Measurements from ENCODE around the gene AMBRA1. TPM values are rescaled to one million over a fixed set of nuclear protein-coding genes. Genes with fewer than 3 reads are reported as not detected.

The AMBRA1 gene
- total and polyA plus RNA-seq, 2 donors from 2014 or later = 8.0 to 32.6 TPM

GRCh38 chr11:46364791-46365190 lies 229.0 kb downstream of the AMBRA1 start:
- Histone ChIP-seq H3K36me3 (ENCODE audit: control insufficient read depth in 2 of 3, insufficient read depth in 3 of 3, low read length in 3 of 3) (peaks cover 0 to 2% (median 0%) of the 10 kb centered on the region in 3 donors), H3K27ac (ENCODE audit: low read depth in 2 of 2, low read length in 2 of 2) (peak overlapping the region in 1 of 2 donors; percentile 16), H3K27me3 (ENCODE audit: control insufficient read depth, insufficient read depth, low read length) (no peaks in the 10 kb centered on the region), H3K9ac (ENCODE audit: low read length in 3 of 3) (no peak overlapping the region), H3K9me3 (ENCODE audit: control insufficient read depth in 2 of 3, insufficient read depth in 1 of 3, low read length in 3 of 3) (no peaks in the 10 kb centered on the region), H3K4me3 (ENCODE audit: low read length in 3 of 3) (no peak overlapping the region), H3K4me1 (ENCODE audit: control insufficient read depth in 2 of 3, insufficient read depth in 2 of 3, low read depth in 1 of 3, low read length in 3 of 3) (peaks cover 0 to 37% (median 9%) of the 10 kb centered on the region in 3 donors)
- FAIRE-seq = no peak
- intact Hi-C loops (cut with DNase I) = no loop called here
- DNase-seq = peak in 1 of 5 donors; percentile 75
- no peak for TF ChIP-seq CTCF (IDR thresholded peaks at IDR 0.05; ENCODE audit: borderline replicate concordance, extremely low read depth, insufficient read depth)

DNA sequence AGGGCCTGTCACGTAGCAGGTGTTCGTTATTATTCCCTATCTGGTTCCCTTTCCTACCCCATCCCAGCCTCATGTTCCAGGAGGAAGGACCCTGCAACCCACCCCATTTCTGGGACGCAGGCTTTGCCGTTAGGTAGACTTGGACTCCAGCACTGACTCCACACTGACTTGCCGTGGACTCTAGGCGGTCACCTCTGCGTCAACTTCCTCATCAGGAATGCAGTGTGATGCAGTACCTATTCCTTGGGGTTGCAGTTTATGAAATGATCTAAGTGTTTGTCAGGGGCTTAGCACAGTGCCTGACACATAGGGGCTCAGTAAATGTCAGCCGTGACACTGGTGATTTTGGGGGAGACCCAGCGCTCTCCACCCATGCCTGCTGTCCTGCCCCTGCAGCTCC lies 229.8 kb downstream of the AMBRA1 start:
- DNase-seq (no peak), FAIRE-seq (no peak)
- Histone ChIP-seq H3K36me3 (ENCODE audit: control insufficient read depth in 2 of 3, insufficient read depth in 3 of 3, low read length in 3 of 3) (peaks cover 0 to 2% (median 0%) of the 10 kb centered on the region in 3 donors), H3K9me3 (ENCODE audit: control insufficient read depth in 2 of 3, insufficient read depth in 1 of 3, low read length in 3 of 3) (no peaks in the 10 kb centered on the region), H3K9ac (ENCODE audit: low read length in 3 of 3) (peak overlapping the region in 1 of 3 donors; percentile 51), H3K4me3 (ENCODE audit: low read length in 3 of 3) (no peak overlapping the region), H3K27me3 (ENCODE audit: control insufficient read depth, insufficient read depth, low read length) (no peaks in the 10 kb centered on the region), H3K27ac (ENCODE audit: low read depth in 2 of 2, low read length in 2 of 2) (peak overlapping the region in 1 of 2 donors; percentile 43), H3K4me1 (ENCODE audit: control insufficient read depth in 2 of 3, insufficient read depth in 2 of 3, low read depth in 1 of 3, low read length in 3 of 3) (peaks cover 0 to 37% (median 9%) of the 10 kb centered on the region in 3 donors)
- intact Hi-C loops (cut with DNase I) = no loop called here
- TF ChIP-seq CTCF (IDR thresholded peaks at IDR 0.05; ENCODE audit: borderline replicate concordance, extremely low read depth, insufficient read depth) = no peak

DNA sequence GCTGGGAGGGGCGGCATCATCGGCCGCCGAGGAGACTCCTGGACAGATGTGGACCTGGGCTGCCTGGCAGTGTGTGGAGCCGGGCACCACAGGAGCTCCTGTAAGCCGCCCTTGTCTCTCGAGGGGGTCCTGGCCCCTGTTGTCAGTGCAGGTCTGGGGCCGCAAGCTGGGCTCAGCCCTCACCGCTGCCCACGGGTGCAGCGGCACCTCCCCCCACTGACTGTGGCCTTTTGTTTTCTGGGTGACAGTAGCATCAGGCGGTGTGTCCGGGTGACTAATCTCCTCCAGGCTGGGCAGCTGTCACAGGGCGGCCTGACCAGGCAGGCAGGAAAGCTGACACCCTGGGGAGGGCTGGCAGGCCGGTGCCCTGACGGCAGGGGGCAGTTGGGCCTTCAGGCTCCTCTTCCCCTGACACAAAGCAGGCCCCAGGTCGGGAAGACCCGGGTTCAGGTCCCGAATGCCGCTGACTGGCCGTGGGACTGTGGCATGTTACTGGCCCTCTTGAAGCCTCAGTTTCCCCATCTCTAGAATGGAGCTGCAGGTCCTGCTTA lies 230.3 kb downstream of the AMBRA1 start:
- H3K9ac ChIP-seq (ENCODE audit: low read length in 3 of 3) = peak overlapping the region in 1 of 3 donors; percentile 51
- FAIRE-seq (no peak), DNase-seq (peak; percentile 73 to 81 (median 77))
- H3K27ac ChIP-seq (ENCODE audit: low read depth in 2 of 2, low read length in 2 of 2) = peak overlapping the region in 1 of 2 donors; percentile 43
- no peak for TF ChIP-seq CTCF (IDR thresholded peaks at IDR 0.05; ENCODE audit: borderline replicate concordance, extremely low read depth, insufficient read depth)
- H3K36me3 ChIP-seq (ENCODE audit: control insufficient read depth in 2 of 3, insufficient read depth in 3 of 3, low read length in 3 of 3) = peaks cover 0 to 2% (median 0%) of the 10 kb centered on the region in 3 donors
- H3K27me3 ChIP-seq (ENCODE audit: control insufficient read depth, insufficient read depth, low read length) = no peaks in the 10 kb centered on the region
- intact Hi-C loops (cut with DNase I) = no loop called here
- peaks cover 0 to 37% (median 9%) of the 10 kb centered on the region in 3 donors for H3K4me1 ChIP-seq (ENCODE audit: control insufficient read depth in 2 of 3, insufficient read depth in 2 of 3, low read depth in 1 of 3, low read length in 3 of 3)
- no peaks in the 10 kb centered on the region for H3K9me3 ChIP-seq (ENCODE audit: control insufficient read depth in 2 of 3, insufficient read depth in 1 of 3, low read length in 3 of 3)
- no peak overlapping the region for H3K4me3 ChIP-seq (ENCODE audit: low read length in 3 of 3)
